ENCODE measurements around the gene NR2C2. TPM values are rescaled to one million over a fixed set of nuclear protein-coding genes. Genes with fewer than 3 reads are reported as not detected.

The NR2C2 gene
- total and polyA plus RNA-seq, 2 of the 13 experiments (the other 11 are each of a cell fraction or from before 2014, with no cell fraction given), result 7.8 to 11.8 TPM

- TF ChIP-seq JUN (CRISPR knock-in tag; IDR thresholded peaks at IDR 0.05) (no peak), ZNF557 (CRISPR knock-in tag; IDR thresholded peaks at IDR 0.05) (no peak), HNF4G (IDR thresholded peaks at IDR 0.05; ENCODE audit: borderline replicate concordance, low read depth, low read length) (no peak), HNF4G (CRISPR knock-in tag; IDR thresholded peaks at IDR 0.05; ENCODE audit: borderline replicate concordance, low read depth) (no peak), UBTF (CRISPR knock-in tag; IDR thresholded peaks at IDR 0.05) (no peak), ATF1 (CRISPR knock-in tag; IDR thresholded peaks at IDR 0.05) (no peak), RARA (CRISPR knock-in tag; IDR thresholded peaks at IDR 0.05) (peak; percentile 31; the same call in 1 of the 2 replicates), RNF2 (conservative IDR thresholded peaks at IDR 0.05; ENCODE audit: low read depth) (no peak), MYPOP (CRISPR knock-in tag; IDR thresholded peaks at IDR 0.05) (no peak), ZSCAN21 (CRISPR knock-in tag; IDR thresholded peaks at IDR 0.05; ENCODE audit: borderline replicate concordance) (0 out of 2 replicates have a peak, but pooled peaks have one; percentile 9), ZUFSP (CRISPR knock-in tag; IDR thresholded peaks at IDR 0.05; ENCODE audit: borderline replicate concordance) (no peak), CREM (IDR thresholded peaks at IDR 0.05) (peak; percentile 37; the same call in 1 of the 2 replicates), CREM (CRISPR knock-in tag; IDR thresholded peaks at IDR 0.05) (no peak), ZNF367 (CRISPR knock-in tag; IDR thresholded peaks at IDR 0.05; ENCODE audit: borderline replicate concordance) (no peak), MBNL3 (CRISPR knock-in tag; conservative IDR thresholded peaks at IDR 0.05) (no peak), ZNF720 (CRISPR knock-in tag; IDR thresholded peaks at IDR 0.05) (no peak), HNF1B (CRISPR knock-in tag; IDR thresholded peaks at IDR 0.05) (0 out of 2 replicates have a peak, but pooled peaks have one; percentile 38), ZNF331 (CRISPR knock-in tag; IDR thresholded peaks at IDR 0.05) (peak; percentile 29; the same call in 1 of the 2 replicates), ZBTB2 (CRISPR knock-in tag; IDR thresholded peaks at IDR 0.05; ENCODE audit: low read depth) (peak; percentile 92), ZNF10 (CRISPR knock-in tag; IDR thresholded peaks at IDR 0.05; ENCODE audit: borderline replicate concordance, low read depth) (no peak), ZSCAN9 (CRISPR knock-in tag; IDR thresholded peaks at IDR 0.05; ENCODE audit: borderline replicate concordance) (peak; percentile 32; the same call in 1 of the 2 replicates), HMG20A (CRISPR knock-in tag; IDR thresholded peaks at IDR 0.05; ENCODE audit: borderline replicate concordance) (no peak)
These were observed 664 bp downstream of the NR2C2 start (continued) for GRCh38 chr3:14947886-14948608.
